ENCODE results near the gene FTH1. TPM values are rescaled to one million over a fixed set of nuclear protein-coding genes. Genes with fewer than 3 reads are reported as not detected.

FTH1 gene
- total and polyA plus RNA-seq, 2 of the 13 experiments (the other 11 are each of a cell fraction or from before 2014, with no cell fraction given) = 607 to 760 TPM

DNA sequence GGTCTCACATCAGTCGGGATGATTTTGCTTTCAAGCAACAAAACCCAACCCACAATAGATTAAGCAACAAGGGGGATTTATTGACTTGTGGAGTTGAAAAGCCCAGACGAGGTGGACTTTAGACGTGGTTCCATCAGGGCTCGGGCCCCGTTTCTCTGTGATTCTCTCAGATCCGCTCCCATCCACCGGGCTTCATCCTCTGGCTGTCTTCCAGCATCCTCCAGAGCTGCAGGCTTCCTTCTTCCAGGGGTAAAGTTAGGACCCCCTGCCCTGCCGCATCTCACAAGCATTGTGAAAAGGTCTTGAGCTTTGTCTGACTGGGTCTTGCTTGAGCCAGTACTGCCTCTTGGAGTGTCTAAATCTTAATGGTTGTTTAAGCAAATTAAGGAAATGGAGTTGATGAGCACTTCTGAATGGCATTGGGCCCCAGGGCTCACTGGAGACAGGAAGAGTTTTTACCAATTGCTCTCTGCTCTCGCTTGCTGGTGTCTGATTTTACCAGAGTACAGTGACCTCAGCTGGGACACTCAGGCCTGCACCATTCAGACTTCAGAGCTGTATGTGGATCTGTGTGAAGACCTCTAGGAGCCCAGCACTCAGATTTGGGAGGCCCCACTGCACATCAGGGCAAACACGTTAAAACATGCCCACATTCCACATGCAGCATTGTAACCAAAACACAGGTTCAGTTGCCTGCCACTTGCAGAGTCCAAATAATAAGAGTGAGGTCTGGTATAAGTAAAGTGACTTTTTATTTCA is 13.5 kb upstream of the FTH1 start (continued):
- TF ChIP-seq REL (CRISPR knock-in tag; conservative IDR thresholded peaks at IDR 0.05) = no peak
- TF ChIP-seq, protein P1, sequence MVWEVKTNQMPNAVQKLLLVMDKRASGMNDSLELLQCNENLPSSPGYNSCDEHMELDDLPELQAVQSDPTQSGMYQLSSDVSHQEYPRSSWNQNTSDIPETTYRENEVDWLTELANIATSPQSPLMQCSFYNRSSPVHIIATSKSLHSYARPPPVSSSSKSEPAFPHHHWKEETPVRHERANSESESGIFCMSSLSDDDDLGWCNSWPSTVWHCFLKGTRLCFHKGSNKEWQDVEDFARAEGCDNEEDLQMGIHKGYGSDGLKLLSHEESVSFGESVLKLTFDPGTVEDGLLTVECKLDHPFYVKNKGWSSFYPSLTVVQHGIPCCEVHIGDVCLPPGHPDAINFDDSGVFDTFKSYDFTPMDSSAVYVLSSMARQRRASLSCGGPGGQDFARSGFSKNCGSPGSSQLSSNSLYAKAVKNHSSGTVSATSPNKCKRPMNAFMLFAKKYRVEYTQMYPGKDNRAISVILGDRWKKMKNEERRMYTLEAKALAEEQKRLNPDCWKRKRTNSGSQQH (CRISPR knock-in tag; IDR thresholded peaks at IDR 0.05; ENCODE audit: low read depth) = peak; percentile 41; the same call in 1 of the 2 replicates
- TF ChIP-seq, protein P2, sequence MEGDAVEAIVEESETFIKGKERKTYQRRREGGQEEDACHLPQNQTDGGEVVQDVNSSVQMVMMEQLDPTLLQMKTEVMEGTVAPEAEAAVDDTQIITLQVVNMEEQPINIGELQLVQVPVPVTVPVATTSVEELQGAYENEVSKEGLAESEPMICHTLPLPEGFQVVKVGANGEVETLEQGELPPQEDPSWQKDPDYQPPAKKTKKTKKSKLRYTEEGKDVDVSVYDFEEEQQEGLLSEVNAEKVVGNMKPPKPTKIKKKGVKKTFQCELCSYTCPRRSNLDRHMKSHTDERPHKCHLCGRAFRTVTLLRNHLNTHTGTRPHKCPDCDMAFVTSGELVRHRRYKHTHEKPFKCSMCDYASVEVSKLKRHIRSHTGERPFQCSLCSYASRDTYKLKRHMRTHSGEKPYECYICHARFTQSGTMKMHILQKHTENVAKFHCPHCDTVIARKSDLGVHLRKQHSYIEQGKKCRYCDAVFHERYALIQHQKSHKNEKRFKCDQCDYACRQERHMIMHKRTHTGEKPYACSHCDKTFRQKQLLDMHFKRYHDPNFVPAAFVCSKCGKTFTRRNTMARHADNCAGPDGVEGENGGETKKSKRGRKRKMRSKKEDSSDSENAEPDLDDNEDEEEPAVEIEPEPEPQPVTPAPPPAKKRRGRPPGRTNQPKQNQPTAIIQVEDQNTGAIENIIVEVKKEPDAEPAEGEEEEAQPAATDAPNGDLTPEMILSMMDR (CRISPR knock-in tag; IDR thresholded peaks at IDR 0.05) = no peak
- TF ChIP-seq, protein P3, sequence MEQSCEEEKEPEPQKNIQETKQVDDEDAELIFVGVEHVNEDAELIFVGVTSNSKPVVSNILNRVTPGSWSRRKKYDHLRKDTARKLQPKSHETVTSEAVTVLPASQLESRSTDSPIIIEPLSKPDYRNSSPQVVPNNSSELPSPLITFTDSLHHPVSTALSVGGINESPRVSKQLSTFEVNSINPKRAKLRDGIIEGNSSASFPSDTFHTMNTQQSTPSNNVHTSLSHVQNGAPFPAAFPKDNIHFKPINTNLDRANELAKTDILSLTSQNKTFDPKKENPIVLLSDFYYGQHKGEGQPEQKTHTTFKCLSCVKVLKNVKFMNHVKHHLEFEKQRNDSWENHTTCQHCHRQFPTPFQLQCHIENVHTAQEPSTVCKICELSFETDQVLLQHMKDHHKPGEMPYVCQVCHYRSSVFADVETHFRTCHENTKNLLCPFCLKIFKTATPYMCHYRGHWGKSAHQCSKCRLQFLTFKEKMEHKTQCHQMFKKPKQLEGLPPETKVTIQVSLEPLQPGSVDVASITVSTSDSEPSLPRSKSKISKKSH (CRISPR knock-in tag; IDR thresholded peaks at IDR 0.05; ENCODE audit: borderline replicate concordance) = no peak; the same call in 1 of the 2 replicates
- no peak for TF ChIP-seq ZNF660 (CRISPR knock-in tag; IDR thresholded peaks at IDR 0.05; ENCODE audit: borderline replicate concordance, low read depth)
- TF ChIP-seq ISX (CRISPR knock-in tag; conservative IDR thresholded peaks at IDR 0.05) = no peak
- 0 out of 2 replicates have a peak, but pooled peaks have one; percentile 48 for TF ChIP-seq ZNF329 (CRISPR knock-in tag; IDR thresholded peaks at IDR 0.05; ENCODE audit: low read depth)
- no peak for TF ChIP-seq PRPF4 (IDR thresholded peaks at IDR 0.05; ENCODE audit: low read depth, low read length, poor library complexity, severe bottlenecking)
- TF ChIP-seq, protein P4, sequence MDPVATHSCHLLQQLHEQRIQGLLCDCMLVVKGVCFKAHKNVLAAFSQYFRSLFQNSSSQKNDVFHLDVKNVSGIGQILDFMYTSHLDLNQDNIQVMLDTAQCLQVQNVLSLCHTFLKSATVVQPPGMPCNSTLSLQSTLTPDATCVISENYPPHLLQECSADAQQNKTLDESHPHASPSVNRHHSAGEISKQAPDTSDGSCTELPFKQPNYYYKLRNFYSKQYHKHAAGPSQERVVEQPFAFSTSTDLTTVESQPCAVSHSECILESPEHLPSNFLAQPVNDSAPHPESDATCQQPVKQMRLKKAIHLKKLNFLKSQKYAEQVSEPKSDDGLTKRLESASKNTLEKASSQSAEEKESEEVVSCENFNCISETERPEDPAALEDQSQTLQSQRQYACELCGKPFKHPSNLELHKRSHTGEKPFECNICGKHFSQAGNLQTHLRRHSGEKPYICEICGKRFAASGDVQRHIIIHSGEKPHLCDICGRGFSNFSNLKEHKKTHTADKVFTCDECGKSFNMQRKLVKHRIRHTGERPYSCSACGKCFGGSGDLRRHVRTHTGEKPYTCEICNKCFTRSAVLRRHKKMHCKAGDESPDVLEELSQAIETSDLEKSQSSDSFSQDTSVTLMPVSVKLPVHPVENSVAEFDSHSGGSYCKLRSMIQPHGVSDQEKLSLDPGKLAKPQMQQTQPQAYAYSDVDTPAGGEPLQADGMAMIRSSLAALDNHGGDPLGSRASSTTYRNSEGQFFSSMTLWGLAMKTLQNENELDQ (CRISPR knock-in tag; IDR thresholded peaks at IDR 0.05; ENCODE audit: borderline replicate concordance) = no peak
- no peak for TF ChIP-seq IKZF1 (IDR thresholded peaks at IDR 0.05)
- no peak for TF ChIP-seq ZNF20 (CRISPR knock-in tag; IDR thresholded peaks at IDR 0.05)
- TF ChIP-seq ZC3H4 (CRISPR knock-in tag; IDR thresholded peaks at IDR 0.05; ENCODE audit: borderline replicate concordance) = no peak
- TF ChIP-seq, protein P5, sequence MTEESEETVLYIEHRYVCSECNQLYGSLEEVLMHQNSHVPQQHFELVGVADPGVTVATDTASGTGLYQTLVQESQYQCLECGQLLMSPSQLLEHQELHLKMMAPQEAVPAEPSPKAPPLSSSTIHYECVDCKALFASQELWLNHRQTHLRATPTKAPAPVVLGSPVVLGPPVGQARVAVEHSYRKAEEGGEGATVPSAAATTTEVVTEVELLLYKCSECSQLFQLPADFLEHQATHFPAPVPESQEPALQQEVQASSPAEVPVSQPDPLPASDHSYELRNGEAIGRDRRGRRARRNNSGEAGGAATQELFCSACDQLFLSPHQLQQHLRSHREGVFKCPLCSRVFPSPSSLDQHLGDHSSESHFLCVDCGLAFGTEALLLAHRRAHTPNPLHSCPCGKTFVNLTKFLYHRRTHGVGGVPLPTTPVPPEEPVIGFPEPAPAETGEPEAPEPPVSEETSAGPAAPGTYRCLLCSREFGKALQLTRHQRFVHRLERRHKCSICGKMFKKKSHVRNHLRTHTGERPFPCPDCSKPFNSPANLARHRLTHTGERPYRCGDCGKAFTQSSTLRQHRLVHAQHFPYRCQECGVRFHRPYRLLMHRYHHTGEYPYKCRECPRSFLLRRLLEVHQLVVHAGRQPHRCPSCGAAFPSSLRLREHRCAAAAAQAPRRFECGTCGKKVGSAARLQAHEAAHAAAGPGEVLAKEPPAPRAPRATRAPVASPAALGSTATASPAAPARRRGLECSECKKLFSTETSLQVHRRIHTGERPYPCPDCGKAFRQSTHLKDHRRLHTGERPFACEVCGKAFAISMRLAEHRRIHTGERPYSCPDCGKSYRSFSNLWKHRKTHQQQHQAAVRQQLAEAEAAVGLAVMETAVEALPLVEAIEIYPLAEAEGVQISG (CRISPR knock-in tag; IDR thresholded peaks at IDR 0.05) = peak; percentile 51; the same call in 1 of the 2 replicates

Data from HepG2 (cell line).